Measurements from ENCODE around the gene GRM7.
A peak's percentile ranks its signal among the peaks of the same experiment; 100 is the strongest.

Gene GRM7

DNA sequence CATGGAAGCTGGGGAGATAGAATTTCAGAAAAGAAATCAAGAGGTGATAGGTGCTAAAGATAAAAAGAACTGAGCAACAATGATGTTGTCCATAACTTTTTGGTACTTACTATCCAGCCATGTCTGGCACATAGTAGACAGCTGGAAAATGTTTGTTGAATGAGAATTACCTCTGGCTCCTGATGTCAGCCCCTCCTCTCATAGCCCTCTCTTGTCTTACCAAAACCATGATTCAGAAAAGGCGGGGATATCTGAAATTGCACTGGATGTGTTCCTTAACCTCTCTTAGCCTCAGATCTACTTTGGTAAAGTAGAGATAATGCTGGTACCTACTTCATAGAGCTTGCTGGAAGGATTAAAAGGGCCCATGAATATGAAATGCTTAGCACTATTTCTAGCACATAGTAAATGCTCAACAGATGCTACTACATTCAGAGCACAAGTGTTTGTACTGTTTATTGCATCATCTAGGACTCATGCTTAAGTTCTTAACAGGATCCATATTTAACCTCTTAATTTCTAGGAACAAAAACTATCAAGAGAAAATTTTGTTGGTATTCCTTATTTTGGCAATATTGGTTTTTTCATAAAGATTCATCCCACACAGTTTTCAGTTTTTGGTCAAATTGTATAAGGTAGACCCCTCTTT, 859.9 kb downstream of the GRM7 start (continued):
- TF ChIP-seq ZNF510 (tag by site-specific recombination; IDR thresholded peaks at IDR 0.05; ENCODE audit: insufficient replicate concordance) (no peak), MEIS1 (CRISPR knock-in tag; IDR thresholded peaks at IDR 0.05; ENCODE audit: borderline replicate concordance) (no peak), ZNF37A (tag by site-specific recombination; IDR thresholded peaks at IDR 0.05) (no peak), ZNF354C (tag by site-specific recombination; IDR thresholded peaks at IDR 0.05; ENCODE audit: borderline replicate concordance, low read depth) (no peak), ZNF558 (tag by site-specific recombination; IDR thresholded peaks at IDR 0.05) (no peak), ZNF701 (tag by site-specific recombination; IDR thresholded peaks at IDR 0.05) (no peak), ZNF555 (tag by site-specific recombination; conservative IDR thresholded peaks at IDR 0.05) (no peak), ZNF24 (tag by site-specific recombination; IDR thresholded peaks at IDR 0.05) (no peak)
- TF ChIP-seq, protein P1, sequence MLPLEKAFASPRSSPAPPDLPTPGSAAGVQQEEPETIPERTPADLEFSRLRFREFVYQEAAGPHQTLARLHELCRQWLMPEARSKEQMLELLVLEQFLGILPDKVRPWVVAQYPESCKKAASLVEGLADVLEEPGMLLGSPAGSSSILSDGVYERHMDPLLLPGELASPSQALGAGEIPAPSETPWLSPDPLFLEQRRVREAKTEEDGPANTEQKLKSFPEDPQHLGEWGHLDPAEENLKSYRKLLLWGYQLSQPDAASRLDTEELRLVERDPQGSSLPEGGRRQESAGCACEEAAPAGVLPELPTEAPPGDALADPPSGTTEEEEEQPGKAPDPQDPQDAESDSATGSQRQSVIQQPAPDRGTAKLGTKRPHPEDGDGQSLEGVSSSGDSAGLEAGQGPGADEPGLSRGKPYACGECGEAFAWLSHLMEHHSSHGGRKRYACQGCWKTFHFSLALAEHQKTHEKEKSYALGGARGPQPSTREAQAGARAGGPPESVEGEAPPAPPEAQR (tag by site-specific recombination; IDR thresholded peaks at IDR 0.05): no peak

DNA sequence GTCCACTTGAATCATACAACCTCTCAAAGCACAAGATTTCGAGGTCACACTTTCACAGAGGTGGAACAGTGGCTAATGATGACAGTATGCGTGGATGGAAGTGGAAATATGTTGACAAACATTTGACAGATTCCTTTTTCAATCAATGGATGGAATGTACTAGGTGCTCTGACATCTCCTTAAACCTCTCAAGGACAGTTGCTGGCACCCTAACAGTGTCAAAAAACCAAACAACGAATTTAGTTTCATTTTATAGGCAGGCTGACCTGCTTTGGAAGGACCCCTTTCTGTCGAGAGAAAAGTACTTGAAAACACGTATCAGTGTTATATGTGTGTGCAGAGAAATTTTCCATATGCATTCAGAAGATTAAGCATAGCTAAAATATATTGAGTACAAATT, 861.0 kb downstream of the GRM7 start:
- TF ChIP-seq ZNF624 (tag by site-specific recombination; IDR thresholded peaks at IDR 0.05) (no peak), ZNF548 (tag by site-specific recombination; IDR thresholded peaks at IDR 0.05) (no peak), ZNF768 (tag by site-specific recombination; IDR thresholded peaks at IDR 0.05) (no peak), SP7 (tag by site-specific recombination; IDR thresholded peaks at IDR 0.05) (no peak), ZNF2 (tag by site-specific recombination; IDR thresholded peaks at IDR 0.05) (no peak)
- CTCF ChIA-PET: no interaction called here
- H3K9me3 ChIP-seq (ENCODE audit: control insufficient read depth, insufficient read depth, low read depth, low read length): no peaks in the 10 kb centered on the region
- no peaks in the 10 kb centered on the region for H3K36me3 ChIP-seq (ENCODE audit: control insufficient read depth in 2 of 2, insufficient read depth in 1 of 2, low read length in 2 of 2)
- H3K4me3 ChIP-seq (ENCODE audit: low read depth, low read length): no peak overlapping the region
- POLR2A ChIA-PET: no interaction called here
- H3K27ac ChIP-seq (ENCODE audit: extremely low read depth, low read depth, low read length): no peak overlapping the region
- H3K4me1 ChIP-seq (ENCODE audit: control insufficient read depth, insufficient read depth, low read length): no peaks in the 10 kb centered on the region

DNA sequence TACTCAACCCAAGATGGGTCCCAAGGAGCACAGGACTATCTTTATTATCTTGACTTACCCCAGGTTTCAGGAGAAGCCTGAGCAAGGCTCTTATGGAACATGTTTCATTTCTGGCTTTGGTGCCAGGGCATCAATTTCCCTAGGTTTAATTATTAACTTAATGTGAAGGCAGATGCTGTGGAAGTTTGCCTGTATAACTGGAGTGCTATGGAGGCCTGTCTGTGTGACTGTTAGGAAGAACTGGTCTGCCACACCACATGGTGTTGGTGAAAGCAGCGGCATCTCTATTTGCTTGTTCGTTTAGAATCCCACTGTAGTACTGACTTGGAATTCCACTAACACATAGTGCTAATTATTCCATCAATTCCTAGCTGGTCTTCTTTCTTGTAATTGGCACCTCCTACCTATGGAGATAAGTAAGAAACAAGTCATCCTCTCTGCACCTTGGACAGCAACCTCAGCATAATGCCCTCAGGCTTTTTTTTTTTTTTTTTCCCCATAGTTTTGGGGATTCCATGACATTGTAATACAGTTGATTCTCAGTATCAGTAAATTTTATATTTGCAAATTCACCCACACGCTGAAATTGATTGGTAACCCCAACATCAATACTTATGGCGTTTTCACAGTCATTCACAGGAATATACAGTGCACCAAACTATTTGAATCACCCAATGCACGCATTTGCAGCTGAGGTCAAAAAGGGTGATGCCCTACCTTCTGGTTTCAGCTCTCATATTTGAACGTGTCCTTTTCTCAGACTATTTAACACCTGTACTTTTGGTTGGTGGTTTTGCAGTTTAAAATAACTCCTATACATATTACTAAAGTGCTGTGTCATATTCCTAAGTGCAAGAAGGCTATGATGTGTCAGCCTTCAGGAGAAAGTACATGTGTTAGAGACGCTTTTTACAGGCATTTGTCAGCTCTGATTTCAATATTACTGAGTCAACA, 867.9 kb downstream of the GRM7 start:
- H3K27ac ChIP-seq (ENCODE audit: extremely low read depth, low read depth, low read length): no peak overlapping the region
- TF ChIP-seq, protein P2, sequence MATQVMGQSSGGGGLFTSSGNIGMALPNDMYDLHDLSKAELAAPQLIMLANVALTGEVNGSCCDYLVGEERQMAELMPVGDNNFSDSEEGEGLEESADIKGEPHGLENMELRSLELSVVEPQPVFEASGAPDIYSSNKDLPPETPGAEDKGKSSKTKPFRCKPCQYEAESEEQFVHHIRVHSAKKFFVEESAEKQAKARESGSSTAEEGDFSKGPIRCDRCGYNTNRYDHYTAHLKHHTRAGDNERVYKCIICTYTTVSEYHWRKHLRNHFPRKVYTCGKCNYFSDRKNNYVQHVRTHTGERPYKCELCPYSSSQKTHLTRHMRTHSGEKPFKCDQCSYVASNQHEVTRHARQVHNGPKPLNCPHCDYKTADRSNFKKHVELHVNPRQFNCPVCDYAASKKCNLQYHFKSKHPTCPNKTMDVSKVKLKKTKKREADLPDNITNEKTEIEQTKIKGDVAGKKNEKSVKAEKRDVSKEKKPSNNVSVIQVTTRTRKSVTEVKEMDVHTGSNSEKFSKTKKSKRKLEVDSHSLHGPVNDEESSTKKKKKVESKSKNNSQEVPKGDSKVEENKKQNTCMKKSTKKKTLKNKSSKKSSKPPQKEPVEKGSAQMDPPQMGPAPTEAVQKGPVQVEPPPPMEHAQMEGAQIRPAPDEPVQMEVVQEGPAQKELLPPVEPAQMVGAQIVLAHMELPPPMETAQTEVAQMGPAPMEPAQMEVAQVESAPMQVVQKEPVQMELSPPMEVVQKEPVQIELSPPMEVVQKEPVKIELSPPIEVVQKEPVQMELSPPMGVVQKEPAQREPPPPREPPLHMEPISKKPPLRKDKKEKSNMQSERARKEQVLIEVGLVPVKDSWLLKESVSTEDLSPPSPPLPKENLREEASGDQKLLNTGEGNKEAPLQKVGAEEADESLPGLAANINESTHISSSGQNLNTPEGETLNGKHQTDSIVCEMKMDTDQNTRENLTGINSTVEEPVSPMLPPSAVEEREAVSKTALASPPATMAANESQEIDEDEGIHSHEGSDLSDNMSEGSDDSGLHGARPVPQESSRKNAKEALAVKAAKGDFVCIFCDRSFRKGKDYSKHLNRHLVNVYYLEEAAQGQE (tag by site-specific recombination; IDR thresholded peaks at IDR 0.05): peak; percentile 55; the same call in 1 of the 2 replicates
- TF ChIP-seq ZNF391 (tag by site-specific recombination; IDR thresholded peaks at IDR 0.05; ENCODE audit: borderline replicate concordance, low read depth) (no peak), ZFHX2 (tag by site-specific recombination; conservative IDR thresholded peaks at IDR 0.05) (no peak)
- ChIA-PET CTCF (interaction anchor here (0.6 kb wide), 1 partner anchor 554 kb away, joined by 3 read pairs; no protein-coding TSS in a partner anchor), POLR2A (no interaction called here)
- H3K36me3 ChIP-seq (ENCODE audit: control insufficient read depth in 2 of 2, insufficient read depth in 1 of 2, low read length in 2 of 2): no peaks in the 10 kb centered on the region
- H3K4me3 ChIP-seq (ENCODE audit: low read depth, low read length): no peak overlapping the region
- no peaks in the 10 kb centered on the region for H3K9me3 ChIP-seq (ENCODE audit: control insufficient read depth, insufficient read depth, low read depth, low read length)
- no peaks in the 10 kb centered on the region for H3K4me1 ChIP-seq (ENCODE audit: control insufficient read depth, insufficient read depth, low read length)
